Measurements from ENCODE around the gene TMEM178A. TPM values are rescaled to one million over a fixed set of nuclear protein-coding genes. Genes with fewer than 3 reads are reported as not detected.
A peak's percentile ranks its signal among the peaks of the same experiment; 100 is the strongest.

Gene TMEM178A
- total RNA-seq, 1 experiment from 2014 or later: 7.5 TPM

GRCh38 chr2:39717067-39717466, 51.4 kb downstream of the TMEM178A start:
- no peaks in the 10 kb centered on the region for H3K27me3 Mint-ChIP-seq (ENCODE audit: low read depth)
- WGBS (ENCODE audit: extremely low coverage, insufficient read length, low lambda C conversion rate): no CpG with 5 or more reads among the region's 12 CpGs
- TF ChIP-seq, protein P1, sequence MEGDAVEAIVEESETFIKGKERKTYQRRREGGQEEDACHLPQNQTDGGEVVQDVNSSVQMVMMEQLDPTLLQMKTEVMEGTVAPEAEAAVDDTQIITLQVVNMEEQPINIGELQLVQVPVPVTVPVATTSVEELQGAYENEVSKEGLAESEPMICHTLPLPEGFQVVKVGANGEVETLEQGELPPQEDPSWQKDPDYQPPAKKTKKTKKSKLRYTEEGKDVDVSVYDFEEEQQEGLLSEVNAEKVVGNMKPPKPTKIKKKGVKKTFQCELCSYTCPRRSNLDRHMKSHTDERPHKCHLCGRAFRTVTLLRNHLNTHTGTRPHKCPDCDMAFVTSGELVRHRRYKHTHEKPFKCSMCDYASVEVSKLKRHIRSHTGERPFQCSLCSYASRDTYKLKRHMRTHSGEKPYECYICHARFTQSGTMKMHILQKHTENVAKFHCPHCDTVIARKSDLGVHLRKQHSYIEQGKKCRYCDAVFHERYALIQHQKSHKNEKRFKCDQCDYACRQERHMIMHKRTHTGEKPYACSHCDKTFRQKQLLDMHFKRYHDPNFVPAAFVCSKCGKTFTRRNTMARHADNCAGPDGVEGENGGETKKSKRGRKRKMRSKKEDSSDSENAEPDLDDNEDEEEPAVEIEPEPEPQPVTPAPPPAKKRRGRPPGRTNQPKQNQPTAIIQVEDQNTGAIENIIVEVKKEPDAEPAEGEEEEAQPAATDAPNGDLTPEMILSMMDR (conservative IDR thresholded peaks at IDR 0.05): no peak
- H4K20me1 ChIP-seq (ENCODE audit: control insufficient read depth, insufficient read depth, insufficient read length): no peaks in the 10 kb centered on the region
- H2AK5ac ChIP-seq (ENCODE audit: insufficient read length, low read length): no peak overlapping the region
- H2BK5ac ChIP-seq (ENCODE audit: insufficient read length, low read length): no peak overlapping the region
- H3K56ac ChIP-seq (ENCODE audit: insufficient read length, low read depth, low read length): no peak overlapping the region
- no peak overlapping the region for H3K23ac ChIP-seq (ENCODE audit: insufficient read length, low read depth, low read length)
- H3K4me1 ChIP-seq (ENCODE audit: insufficient read depth, low read length): peaks cover 3% of the 10 kb centered on the region; the same call in 1 of the 2 replicates
- no peak overlapping the region for H2BK15ac ChIP-seq (ENCODE audit: low read depth, low read length)
- no peaks in the 10 kb centered on the region for H3K27me3 ChIP-seq (ENCODE audit: insufficient read depth, low read length)
- H3K4me1 Mint-ChIP-seq: peaks cover 13% of the 10 kb centered on the region in 2 experiments
- H3K79me2 ChIP-seq (ENCODE audit: insufficient read depth, low read length): no peaks in the 10 kb centered on the region
- H3K36me3 Mint-ChIP-seq (ENCODE audit: insufficient read depth in 1 of 3, low read depth in 3 of 3): no peaks in the 10 kb centered on the region; a peak in 1 of 7 replicates
- H3K9me3 Mint-ChIP-seq: no peaks in the 10 kb centered on the region
- no peak for DNase-seq
- peak overlapping the region in 1 of 3 experiments; percentile 93; a peak in 2 of 7 replicates for H3K27ac Mint-ChIP-seq
- H2AFZ ChIP-seq (ENCODE audit: low read length): no peak overlapping the region
- no peaks in the 10 kb centered on the region for H3K9me3 ChIP-seq (ENCODE audit: control insufficient read depth, low read depth, low read length)
- no peak overlapping the region for H4K91ac ChIP-seq (ENCODE audit: insufficient read length, low read depth, low read length)
- no peak overlapping the region for H3T11ph ChIP-seq (ENCODE audit: low read length)
- no peak overlapping the region for H3K4me3 Mint-ChIP-seq
- H2BK20ac ChIP-seq (ENCODE audit: low read depth, low read length, poor library complexity, severe bottlenecking): no peak overlapping the region
- H3K79me1 ChIP-seq (ENCODE audit: insufficient read depth, low read depth, low read length, poor library complexity, severe bottlenecking): no peaks in the 10 kb centered on the region
- no peak overlapping the region for H4K5ac ChIP-seq (ENCODE audit: insufficient read length, low read depth, low read length)
- no peak overlapping the region for H3K4ac ChIP-seq (ENCODE audit: low read depth, low read length)
- H3K27ac ChIP-seq (ENCODE audit: insufficient read length, low read depth, low read length): no peak overlapping the region
- H3K18ac ChIP-seq (ENCODE audit: insufficient read length, low read depth, low read length): no peak overlapping the region
- H2BK120ac ChIP-seq (ENCODE audit: low read depth, low read length, poor library complexity, severe bottlenecking): no peak overlapping the region
- H4K8ac ChIP-seq (replicated peaks; ENCODE audit: insufficient read length, low read depth, low read length): no peak overlapping the region
- no peak overlapping the region for H2BK12ac ChIP-seq (ENCODE audit: insufficient read length, low read depth, low read length)
- H3K14ac ChIP-seq (ENCODE audit: insufficient read depth, low read length): no peak overlapping the region
- no peaks in the 10 kb centered on the region for H3K23me2 ChIP-seq (ENCODE audit: insufficient read length, low read depth, low read length, poor library complexity, severe bottlenecking)
- H3K9ac ChIP-seq (ENCODE audit: extremely low read depth, insufficient read length, low read length): no peak overlapping the region
- no peak overlapping the region for H3K4me2 ChIP-seq (ENCODE audit: insufficient read depth, insufficient read length, low read length)

Measured in H9 (cell line).